Stimulated activated CD8-positive, alpha-beta memory T cell treated with anti-CD3 and anti-CD28 coated beads, Interleukin-4, amount 100 ng/mL, for 1 hour (primary cell): Measurements from ENCODE around the gene MRPS10.

Experiments used
- DNase-seq, 2 donors: peaks; one replicate each; pipeline ENCODE4 v3.0.0-alpha.2; 2020; ENCODE audit warnings: low read depth in 2 of 2, low spot score in 1 of 2

MRPS10 gene

DNA sequence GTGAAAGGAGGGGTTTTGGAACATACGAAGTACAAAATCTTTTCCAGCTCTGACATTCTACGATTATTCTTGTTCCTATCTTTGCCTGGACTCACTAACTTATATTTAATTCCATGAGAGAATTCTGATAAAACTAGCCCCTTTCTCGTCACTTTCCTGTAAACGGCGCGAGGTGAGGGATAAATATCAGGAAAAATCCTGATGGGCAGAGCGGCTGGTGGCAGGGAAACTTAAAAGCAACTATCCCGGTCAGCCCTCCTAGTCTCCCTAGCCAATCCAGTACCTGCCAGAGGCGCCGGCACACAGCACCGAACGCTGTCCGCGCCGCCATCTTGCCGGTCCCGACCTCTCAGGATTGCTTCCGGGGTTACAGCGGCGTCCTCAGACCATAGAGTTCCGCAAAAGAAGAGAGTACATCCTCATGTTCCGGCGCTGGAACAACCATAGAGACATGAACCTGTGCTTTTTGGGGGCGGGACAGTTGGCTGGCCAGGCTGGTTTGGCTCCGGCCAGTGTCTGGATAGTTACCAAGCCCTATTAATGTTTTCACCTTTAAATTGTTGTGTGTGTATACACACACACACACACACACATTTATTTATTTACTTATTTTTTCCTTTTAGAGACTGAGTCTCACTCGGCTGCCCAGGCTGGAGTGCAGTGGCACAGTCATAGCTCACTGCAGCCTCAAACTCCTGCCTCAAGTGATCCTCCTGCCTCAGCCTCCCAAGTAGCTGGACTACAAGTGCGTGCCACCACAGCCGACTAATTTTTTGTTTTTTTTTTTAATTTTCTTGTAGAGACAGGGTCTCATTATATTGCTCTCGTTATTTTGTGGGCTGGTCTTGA, at the start of gene MRPS10:
TSS of gene MRPS10 (minus strand) at position 343 of the 849 bp plus-strand sequence. CDS start at position 331, 12 bp downstream.
- DNase-seq, result peak; percentile 71 to 83

DNA sequence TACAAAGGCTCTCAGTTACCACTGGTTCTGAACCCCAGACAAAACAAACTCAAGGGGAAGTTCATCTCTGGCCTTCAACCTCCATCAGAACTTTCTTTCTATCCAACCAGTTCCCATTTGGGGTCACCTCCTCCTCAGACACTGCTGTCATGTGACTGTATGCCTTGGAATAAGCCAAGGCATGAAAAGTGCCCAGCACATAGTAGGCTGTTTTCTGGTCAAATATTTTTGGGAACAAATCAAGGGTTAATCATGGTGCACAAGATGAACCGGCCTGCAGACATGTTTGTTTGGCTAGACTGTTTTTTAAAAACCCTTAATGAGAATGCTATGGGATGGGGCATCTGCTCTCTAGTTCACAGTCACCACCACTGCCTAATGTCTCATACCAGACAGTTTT, 48.9 kb upstream of the MRPS10 start:
- no peak for DNase-seq

DNA sequence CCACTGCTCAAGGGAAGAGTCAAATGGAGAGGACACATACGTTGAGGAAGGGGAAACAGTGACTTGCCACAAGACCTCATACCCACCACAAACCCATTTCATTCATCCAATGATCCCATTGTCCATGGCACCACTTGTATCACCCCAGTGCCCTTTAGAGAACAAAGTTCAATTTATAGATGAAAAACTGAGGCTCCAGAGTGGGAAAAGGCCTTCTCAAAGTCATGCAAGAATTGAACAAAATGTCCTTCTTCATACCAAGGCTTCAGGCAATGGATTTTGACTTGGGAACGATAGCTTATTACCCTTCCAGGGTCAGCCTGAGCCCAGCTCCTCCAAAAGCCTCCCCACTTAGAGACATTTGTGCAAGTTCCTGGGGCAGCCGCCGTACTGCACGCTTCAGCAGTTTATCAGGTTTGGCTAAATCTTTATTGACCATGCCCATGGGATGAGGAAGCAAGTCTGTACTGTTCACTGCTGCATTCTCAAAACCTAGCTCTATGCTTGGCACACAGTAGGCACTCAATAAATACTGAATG, 47.3 kb upstream of the MRPS10 start:
- DNase-seq, result no peak

DNA sequence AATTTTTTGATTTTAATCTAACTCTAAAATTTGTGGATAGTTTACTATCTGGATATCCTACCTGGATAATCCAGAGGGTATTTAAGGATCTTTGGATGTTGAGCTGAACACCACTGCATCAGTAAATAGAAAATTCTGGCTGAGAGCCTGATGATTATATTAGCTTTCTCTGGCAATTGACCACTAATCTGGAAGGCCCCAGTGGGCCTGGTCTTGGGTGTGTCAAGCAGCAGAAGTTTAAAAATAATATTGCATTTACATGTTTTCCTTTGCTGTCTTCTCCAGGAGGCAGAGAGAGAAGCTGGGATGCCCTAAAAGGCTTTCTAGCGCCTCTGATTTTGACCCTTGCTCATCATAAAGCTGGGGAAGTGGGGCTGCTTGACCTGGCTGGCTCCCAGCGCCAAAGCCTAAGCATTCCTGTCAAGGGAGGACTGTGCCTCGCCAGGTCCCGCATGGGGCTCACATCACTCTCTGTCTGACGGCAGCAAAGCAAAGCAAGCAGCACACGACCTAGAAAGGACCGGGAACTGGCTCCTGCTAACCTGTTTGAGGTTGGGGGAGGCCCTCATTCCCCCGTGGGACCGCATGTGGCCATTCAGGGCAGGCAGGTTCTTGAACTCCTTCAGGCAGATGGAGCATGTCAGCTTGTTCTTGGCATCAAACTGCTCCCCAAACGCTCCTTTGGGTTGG, 46.6 kb upstream of the MRPS10 start:
- no peak for DNase-seq

DNA sequence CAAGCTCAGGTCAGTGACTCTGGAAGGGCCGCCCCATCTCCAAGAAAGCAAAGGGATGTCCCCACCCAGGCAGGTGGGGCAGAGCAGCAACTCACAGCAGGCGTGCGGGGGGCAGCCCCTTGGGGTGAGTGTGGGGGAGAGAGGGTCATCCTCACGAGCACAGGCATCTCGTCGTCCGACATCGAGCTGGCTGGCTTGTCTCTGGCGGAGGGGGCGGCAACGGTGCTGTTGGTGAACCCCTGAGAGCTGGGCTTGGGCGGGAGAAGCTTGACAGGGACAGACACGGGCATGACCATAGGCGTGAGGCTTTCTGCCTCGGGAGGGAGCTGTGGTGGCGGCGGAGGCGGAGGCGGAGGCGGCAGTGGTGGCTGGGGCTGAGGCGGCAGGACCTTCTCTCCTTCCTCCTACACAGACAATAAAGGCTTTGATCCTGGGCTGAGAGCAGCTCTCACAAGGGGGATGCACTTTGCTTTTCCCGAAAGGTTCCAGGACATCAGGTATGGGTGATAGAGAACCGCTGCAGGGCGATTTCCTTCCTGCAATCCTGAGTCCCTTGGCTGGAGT, 45.6 kb upstream of the MRPS10 start:
- no peak for DNase-seq

DNA sequence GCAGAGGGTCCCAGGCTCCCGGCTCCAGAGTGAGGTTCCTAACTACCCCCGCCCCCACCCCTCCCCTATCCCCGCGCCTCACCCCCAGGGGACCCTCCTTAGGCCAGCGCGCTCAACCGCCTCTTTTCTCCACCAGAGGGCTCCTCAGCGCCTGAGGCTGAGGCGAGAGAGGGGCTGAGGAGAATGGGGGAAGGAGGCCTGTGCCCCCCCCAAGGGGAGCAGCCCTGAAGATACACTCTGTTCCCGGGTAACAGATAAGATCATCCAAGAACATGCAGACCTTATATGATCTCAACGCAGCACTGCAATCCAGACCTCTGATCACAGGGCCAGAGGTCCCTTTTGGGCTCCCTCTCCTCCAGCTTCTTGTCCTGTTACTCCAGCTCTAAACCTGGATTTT, 43.3 kb upstream of the MRPS10 start:
- no peak for DNase-seq

DNA sequence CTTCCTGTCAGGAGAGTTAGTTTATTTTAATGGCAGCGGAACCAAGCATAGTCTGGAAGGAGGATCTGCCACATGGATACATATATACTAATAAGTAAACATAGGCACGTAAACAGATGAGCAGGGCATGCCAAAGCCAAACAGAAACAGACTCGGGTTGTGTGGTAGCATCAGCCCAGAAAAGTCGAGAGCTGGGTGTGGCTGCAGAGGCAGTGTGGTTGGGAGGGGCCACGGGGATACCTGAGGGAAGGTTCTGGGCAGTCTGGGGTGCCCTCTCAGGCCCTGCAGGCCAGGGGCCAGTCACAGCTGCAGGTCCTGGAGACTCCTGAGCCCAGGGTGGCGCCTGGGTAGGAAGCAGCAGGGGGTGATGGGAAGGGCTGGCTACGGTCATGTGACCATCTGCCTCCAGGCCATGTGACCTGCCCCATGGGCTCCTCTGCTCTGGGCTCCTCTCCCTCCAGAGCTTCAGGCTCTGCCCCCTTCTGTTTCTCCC, 42.8 kb upstream of the MRPS10 start:
- DNase-seq, result no peak

DNA sequence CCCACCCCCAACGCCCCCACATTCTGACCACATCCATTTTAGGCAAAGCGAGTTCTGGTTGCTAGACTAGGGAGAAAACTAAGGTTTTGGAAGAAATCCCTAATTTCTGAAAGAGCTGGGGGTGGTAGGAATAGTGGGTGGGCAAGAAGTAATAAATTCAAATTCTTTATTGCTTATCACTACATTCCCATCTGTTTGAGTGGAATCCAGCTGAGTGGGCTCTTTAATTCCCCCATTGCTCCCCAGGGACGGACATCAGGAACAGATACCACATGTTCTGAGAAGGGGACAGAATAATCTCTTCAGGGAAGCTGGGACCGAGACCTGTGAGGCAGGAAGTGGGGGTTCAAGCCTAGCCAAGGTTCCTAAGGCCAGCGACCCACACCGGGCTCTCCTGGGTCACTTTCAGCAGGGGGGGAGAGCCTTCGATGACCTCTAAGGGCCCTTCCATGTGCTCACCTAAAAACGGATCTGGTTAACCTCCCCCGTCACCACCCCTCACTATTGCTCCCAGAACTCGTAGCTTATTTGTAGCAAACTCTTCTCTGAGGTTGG, 42.3 kb upstream of the MRPS10 start:
- no peak for DNase-seq

DNA sequence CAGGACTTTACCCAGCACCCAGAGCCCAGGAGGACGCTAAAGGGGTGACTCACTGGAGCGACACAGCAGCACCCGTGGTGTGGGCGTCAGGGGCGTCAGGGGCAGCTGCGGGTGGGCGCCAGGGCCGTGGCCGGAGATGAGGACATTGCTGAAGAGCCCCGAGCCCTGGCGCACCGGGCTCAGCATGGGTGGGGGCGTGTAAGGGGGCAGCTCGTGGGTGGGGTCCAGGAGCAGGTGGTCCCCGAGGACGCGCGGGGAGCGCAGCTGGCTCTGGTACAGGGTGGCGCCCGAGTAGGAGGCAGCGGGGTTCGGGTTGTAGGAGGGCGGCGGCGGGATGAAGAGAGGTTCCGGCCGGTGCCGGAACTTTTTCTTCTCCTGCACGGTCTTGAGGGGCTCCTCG, 41.6 kb upstream of the MRPS10 start:
- no peak for DNase-seq

DNA sequence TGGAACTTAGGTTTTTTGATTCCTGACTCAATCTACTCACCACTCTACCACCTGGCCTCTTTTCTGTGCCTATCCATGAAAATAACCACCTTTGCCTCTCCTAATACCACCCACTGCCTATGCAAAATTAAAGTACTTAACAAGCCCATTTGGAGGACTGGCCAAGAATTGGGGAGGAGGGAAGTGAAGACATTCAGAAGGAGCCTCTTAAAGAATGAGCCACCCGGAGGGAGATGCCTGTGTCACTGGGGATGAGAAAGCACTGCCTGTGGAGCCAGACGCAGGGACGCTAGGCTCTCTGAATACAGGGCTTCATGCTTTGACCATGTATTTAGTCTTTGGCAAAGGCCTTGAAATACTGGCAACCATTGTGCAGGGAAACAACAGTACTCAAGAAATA, 40.0 kb upstream of the MRPS10 start:
- DNase-seq, result no peak

DNA sequence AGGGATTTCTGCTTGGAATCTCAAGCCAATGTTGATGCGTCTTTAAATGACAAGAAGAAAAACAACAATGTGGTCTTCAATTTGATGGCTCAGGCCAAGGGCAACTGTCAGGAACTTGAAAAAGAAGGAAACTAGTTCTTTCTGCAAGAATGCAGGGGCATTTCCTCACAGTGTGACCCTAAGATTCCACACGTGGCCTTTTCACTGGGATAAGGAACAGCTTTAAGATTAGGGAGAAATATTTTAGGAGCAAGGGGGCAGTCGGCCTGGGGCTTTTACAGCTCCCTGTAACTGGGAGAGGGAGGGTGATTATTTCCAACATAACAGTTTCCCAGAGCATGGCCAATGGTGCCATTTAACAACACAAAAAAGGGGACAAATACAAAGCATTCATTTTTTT, 39.4 kb upstream of the MRPS10 start:
- no peak for DNase-seq

DNA sequence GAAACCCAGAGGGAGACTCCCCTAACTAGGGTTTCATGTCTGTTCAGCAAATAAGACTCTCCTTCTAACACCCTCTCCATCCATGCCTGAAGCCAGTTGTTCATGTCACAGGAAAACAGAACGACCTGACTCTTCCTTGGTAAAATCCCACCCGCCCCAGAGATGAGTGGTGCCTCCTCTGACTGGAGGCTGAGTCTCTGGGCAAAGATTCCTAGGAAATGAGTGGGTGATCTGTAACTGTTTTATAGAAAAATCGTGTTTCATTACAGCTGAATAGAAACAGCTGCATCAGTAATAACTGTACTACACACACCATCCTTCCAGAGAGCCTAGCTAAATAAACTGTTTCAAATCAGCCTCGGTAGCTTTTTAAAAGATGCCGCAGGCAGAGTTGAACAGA, 37.4 kb upstream of the MRPS10 start:
- no peak for DNase-seq

DNA sequence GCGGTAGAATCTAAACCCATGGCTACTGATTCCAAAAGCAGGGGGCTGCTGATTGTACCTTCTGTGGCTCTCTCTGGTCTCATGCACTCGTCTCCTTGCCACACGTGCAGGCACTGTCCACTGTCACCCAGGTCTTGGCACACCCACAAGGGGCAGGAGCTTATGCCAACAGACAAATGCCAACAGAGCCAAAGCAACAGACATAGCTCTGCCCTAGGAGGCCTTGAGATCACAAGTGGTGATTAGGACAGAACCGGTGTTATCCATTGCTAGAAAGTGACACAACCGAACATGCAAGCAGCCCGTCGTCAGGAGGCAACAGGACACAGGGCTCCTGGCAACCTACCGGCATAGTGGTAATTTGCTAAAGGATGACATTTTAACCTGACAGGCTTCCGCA, 36.8 kb upstream of the MRPS10 start:
- no peak for DNase-seq

DNA sequence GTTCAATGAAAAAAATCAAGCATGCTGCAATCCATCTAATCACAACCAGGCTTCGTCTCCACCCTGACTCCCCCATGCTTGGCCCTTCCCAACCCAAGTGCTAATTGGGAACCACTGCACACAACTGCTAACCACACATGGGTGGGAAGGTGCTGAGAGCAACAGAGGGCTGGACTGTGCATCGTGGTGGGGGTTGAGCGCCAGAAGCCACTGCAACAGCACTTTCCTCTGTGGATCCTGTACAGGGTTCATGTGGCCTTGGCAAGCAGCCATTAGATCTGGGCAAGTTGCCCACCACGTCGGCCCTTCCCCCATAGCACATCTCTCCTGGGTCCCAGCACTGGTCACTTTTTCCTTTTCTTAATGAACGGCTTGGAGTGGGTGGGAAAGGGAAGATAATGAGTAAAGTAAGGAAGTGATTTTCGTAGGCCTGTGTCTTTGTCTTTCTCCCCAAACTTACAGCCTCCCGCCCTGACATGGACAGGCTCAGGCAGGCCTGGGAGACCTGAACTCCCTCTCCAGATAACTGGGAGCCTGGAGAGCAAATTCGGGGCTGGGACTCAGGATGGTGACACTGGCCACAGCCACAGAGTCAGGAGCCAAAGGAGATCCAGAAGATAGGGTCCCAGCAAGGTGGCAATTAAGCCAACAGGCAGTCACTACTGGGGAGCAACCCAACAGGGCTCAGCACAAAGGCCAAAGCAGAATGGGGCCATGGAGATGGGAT, 34.4 kb upstream of the MRPS10 start:
- no peak for DNase-seq

DNA sequence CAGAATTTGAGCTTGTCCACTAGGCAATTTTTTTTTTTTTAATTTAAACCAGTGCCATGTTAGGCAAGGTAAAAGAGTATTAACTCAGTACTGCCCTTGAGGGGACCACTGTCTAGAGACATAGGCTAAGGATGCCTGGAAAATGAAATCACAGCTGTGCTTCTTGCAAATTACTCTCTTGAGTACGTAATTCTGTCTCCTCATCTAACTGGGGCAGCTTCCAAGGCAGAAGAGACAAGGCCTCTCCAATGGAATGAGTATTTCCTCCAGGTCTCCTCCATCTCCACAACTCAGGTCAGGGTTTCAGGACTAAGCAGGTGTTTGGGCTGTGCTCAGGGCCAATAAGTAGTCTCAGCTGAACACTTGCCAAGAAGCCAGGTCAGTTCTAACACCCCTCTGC, 33.8 kb upstream of the MRPS10 start:
- no peak for DNase-seq

DNA sequence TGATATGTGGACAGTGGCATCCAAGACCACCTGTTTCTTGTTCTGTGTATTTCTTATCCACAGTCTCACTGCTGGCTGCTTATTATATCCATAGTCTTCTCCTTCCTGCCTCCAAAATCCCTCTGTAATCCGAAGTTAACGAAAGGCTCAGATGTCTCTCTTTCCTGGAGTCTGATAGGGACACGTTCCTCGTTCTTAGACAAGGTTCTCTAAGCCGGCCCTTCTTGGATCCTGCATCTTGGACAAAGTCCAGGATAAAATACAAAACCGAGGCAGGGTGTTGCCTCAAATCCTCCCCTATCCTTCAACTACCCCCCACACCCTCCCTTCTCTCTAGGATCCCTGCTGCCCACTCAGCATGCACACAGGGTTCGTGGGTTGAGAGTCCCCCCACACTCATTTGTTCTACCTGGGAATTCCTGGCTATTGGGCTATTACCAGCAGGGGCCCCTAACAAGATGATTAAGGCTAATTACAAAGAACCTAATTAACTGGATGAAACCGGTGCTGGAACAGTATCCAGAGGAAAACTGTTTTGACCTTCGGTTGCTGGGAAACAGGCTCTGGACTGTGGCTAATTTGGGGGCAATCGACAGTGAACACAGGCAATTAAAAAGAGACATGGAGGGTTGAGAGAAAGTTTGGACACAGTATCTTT, 32.7 kb upstream of the MRPS10 start:
- no peak for DNase-seq

DNA sequence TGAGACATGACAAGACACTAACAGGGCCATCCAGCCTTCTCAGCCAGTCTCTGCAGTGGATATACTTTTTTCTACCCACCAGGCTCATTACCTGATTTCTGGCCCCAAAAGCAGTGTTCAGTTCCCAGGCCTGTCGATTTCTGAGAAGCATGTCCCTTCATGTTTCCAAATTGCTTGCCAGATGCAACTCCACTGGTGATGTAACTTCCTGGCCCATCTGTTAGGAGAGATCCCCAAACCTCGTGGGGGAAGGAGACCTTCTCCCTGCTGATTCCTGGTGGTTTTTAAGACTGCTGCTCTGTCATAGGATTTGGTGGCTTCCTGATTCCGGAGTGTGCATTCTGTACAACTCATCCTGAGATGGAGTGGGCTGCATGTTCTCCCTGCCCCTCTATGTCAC, 31.6 kb upstream of the MRPS10 start:
- DNase-seq, result no peak

DNA sequence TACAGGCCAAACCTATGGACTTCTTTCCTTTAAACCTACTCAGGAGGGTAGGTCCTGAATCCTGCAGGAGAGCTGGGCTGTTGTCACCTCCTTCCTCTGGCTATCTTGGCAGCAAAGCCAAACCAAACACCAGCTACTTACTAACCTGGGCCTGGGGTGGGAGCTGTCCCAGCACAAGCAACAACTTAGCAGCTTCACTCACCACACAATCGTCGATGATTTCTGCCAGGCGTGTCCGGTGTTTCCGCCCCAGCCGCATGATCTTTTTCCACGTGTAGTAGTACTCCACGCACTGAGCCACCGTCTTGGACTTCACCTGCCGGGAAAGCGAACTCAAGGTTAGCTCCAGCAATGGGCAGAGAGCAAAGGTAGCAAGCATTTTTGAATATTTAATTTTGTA, 25.4 kb upstream of the MRPS10 start:
- DNase-seq, result no peak

DNA sequence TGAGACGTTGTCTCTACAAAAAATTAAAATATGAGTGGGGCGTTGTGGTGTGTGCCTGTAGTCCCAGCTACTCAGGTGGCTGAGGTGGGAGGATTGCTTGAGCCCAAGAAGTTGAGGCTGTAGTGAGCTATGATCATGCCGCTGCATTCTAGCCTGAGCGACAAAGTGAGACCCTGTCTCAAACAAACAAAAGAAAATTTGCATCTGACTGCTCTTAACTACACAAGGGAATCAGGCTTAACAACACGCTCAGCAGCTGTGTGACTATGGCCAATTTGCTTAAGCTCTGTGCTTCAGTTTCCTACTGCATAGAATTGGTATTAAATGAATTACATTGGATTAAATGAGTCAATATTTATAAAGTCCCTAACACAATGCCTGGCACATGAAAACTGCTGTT, 24.3 kb upstream of the MRPS10 start:
- DNase-seq, result no peak

DNA sequence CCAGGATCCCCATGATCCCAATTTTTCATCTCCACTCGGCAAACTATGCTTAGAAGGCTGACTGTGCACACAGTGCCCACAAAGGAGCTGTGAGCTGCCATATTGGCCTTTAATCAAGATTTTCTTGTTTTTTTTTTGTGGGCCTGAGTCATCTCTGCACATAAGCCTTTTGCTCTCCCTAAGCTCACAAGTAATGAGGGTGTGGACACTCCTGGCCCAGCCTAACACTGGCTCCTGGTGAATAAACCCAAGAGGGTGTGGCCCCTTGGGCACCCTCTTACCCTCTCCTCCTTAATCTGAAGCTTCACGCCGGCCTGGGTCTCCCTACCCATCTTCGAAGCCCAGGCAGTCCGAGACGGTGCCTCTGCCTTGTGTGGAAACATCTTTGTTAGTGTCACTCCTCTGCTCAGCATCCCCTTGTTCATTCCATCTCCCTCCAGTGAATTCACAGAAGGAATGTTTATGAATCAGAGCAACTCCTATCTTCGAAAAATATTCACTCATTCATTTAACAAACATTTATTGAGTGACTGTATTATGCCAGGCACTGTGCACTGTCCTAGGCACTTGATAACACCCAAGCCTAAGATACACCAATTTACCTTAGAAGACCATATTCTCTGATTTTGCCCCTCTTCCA, 22.2 kb upstream of the MRPS10 start:
- DNase-seq, result no peak
